ENCODE measurements around the gene CDK8.
"Not testable (repeated sequence)": the region's sequence is repeated elsewhere in the genome, so short reads cannot be mapped to it uniquely, and the experiment has no call there.

The CDK8 gene

DNA sequence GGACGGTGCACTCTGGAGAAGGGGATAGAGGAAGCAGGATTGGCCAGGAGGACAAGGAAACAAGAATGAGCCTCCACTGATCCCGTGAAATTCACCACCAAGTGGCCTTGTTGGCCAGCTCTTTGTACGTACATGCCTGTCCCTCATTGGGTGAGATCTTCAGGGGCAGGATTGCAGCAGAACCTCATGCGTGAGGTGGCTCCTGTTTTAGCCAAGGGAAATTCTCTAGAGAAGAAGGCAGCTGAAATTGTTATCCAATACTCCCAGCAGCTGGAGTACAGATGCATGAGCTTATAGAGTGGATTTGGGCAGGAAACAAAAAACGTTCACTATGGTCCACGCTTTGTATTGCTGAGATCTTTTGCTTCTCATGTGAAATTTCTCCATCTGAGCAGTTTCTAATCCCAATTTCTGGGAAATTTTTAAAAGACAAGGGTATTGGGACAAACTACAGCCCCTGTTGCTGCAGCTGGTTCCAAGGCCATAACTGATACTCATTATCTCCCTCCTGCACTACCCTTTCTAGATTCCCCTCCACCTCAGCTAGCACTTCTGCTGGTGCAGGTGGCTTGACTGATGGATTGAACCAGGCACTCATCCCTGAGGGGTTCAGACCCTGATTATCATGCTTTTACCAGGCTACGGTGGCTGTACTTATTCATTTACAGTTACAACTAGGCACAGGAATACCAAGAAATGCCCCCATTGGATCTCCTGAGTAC, 27.9 kb upstream of the CDK8 start:
- no peaks in the 10 kb centered on the region for H3K36me3 ChIP-seq (ENCODE audit: control insufficient read depth, insufficient read depth, low read length)
- H3K27ac ChIP-seq (ENCODE audit: low read depth, low read length, severe bottlenecking), result no peak overlapping the region
- peaks cover 6% of the 10 kb centered on the region for H3K4me1 ChIP-seq (ENCODE audit: control insufficient read depth, insufficient read depth, low read length, poor library complexity, severe bottlenecking)
- no peaks in the 10 kb centered on the region for H3K9me3 ChIP-seq (ENCODE audit: control insufficient read depth, low read length)
- H3K4me3 ChIP-seq (ENCODE audit: extremely low read depth, insufficient read depth, low read length, poor library complexity, severe bottlenecking), result no peak overlapping the region
- 87 to 91% methylated on average over 7 of the region's 7 CpGs for WGBS, 2 experiments (ENCODE audit: insufficient coverage in 2 of 2)

DNA sequence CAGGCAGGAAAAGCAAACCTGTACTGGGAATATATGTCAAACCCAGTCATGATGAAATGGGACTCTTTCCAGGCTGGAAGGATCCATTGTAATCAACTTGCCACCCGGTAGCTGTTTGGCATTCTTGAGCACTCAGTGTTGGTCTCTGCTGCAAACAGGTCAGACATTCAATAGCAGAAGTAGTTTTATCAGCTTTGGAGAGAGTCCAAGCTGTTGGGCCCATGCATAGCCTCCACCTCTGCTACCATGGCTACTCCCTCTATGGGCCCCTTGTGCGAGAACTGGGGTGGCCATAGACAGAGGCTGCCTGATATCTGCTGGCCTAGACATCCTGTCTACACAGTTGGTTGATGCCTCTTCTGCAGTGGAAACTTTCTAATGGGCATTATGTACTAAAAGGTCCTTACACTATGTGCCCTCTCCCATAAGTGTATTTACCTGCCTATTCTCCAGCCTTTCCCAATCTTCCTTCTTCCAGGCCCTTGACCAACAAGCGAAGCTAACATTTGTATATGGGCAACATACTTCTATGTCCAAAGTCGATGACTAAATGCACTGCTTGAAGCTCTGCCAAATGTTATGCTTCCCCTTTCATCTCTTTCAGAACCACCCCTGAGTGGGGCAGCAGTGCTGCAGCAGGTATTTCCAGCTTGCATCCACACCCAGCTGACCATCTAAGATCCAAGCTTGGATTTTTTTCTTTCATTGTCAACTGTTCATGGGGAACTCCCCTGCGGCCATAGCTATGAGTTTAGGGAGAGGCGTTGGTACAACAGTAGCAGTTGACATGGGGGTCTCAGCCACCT, 26.6 kb upstream of the CDK8 start:
- H3K9me3 ChIP-seq (ENCODE audit: control insufficient read depth, low read length), result no peaks in the 10 kb centered on the region
- no peaks in the 10 kb centered on the region for H3K36me3 ChIP-seq (ENCODE audit: control insufficient read depth, insufficient read depth, low read length)
- WGBS, 2 experiments (ENCODE audit: insufficient coverage in 2 of 2), result 75 to 94% methylated on average over 6 of the region's 6 CpGs

DNA sequence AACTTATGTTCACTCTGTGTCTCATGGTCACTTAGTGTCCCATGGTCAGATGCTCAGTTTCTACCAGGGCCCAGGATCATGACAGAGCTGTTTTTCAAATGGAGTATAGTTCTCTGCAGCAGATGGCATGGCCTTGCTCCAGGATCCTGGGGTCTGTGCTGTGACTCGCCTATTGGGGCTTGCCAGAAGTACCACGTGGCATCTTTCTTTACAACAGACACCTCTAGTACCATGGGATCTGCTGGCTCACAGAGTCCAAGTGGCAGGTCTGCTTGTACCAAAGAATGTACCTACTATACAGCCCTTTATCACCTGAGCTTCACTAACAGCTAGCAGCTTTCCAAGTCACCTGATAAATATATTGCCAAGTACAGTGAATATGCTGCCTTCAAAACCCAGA, 25.8 kb upstream of the CDK8 start:
- no peak overlapping the region for H3K4me3 ChIP-seq (ENCODE audit: extremely low read depth, insufficient read depth, low read length, poor library complexity, severe bottlenecking)
- peaks cover 3% of the 10 kb centered on the region for H3K4me1 ChIP-seq (ENCODE audit: control insufficient read depth, insufficient read depth, low read length, poor library complexity, severe bottlenecking)
- 59 to 82% methylated on average over 2 of the region's 2 CpGs for WGBS, 2 experiments (ENCODE audit: insufficient coverage in 2 of 2)
- H3K36me3 ChIP-seq (ENCODE audit: control insufficient read depth, insufficient read depth, low read length), result no peaks in the 10 kb centered on the region
- H3K9me3 ChIP-seq (ENCODE audit: control insufficient read depth, low read length), result no peaks in the 10 kb centered on the region
- H3K27ac ChIP-seq (ENCODE audit: low read depth, low read length, severe bottlenecking), result no peak overlapping the region

More for the DNA sequence above, 26.6 kb upstream of the CDK8 start:
- Histone ChIP-seq H3K4me1 (ENCODE audit: control insufficient read depth, insufficient read depth, low read length, poor library complexity, severe bottlenecking) (peaks cover 6% of the 10 kb centered on the region), H3K27ac (ENCODE audit: low read depth, low read length, severe bottlenecking) (no peak overlapping the region), H3K4me3 (ENCODE audit: extremely low read depth, insufficient read depth, low read length, poor library complexity, severe bottlenecking) (no peak overlapping the region)

DNA sequence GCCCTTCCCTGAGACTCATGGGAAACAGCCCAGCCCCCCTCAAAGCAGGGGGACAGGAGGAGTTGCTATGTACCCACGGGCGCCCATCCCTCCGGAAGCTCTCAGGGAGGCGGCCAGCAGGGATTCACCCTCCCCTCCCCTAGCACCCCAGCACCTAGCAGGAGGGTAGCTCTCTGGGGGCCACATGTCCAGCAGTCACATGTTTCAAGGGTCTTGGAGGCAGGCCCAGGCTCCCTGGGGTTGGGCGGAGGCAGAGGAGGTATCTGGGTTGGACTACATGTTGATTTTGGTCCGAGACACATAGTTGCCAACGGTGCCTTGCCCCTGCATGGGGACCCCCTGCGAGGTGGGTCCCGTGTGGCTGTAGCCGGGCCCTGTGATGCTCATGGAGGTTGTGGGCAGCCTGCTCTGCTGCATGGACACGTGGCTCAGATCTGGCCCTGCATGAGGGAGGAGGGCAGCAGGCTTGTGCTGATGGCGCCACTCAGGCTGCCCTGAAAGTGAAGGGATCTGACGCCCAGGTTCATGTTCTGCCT, 24.8 kb upstream of the CDK8 start:
- Histone ChIP-seq H3K9me3 (ENCODE audit: control insufficient read depth, low read length) (no peaks in the 10 kb centered on the region), H3K4me1 (ENCODE audit: control insufficient read depth, insufficient read depth, low read length, poor library complexity, severe bottlenecking) (no peaks in the 10 kb centered on the region), H3K36me3 (ENCODE audit: control insufficient read depth, insufficient read depth, low read length) (no peaks in the 10 kb centered on the region), H3K4me3 (ENCODE audit: extremely low read depth, insufficient read depth, low read length, poor library complexity, severe bottlenecking) (no peak overlapping the region), H3K27ac (ENCODE audit: low read depth, low read length, severe bottlenecking) (no peak overlapping the region)
- 82 to 95% methylated on average over 8 to 9 of the region's 13 CpGs for WGBS, 2 experiments (ENCODE audit: insufficient coverage in 2 of 2)

DNA sequence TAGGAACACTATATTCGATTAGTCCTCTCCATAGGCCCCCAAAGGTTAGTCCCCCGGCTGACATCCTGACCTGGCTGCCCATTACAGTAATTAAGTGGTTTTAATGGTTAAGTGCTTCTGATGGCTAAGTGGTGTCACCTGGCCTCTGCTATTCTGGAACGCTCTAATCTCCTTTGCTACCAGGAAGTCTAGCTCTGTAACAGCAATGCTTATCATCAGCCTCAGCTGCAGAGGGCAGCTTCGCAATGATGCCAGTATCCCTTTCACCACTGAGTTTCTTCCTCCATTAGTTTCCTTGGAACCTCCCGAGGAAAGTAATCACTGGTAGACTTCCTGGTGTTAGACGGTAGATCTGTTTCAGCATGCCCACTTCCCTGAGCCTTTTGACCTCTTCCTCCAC, 23.2 kb upstream of the CDK8 start:
- 90 to 94% methylated on average over 3 to 4 of the region's 6 CpGs for WGBS, 2 experiments (ENCODE audit: insufficient coverage in 2 of 2)
- Histone ChIP-seq H3K27ac (ENCODE audit: low read depth, low read length, severe bottlenecking) (no peak overlapping the region), H3K9me3 (ENCODE audit: control insufficient read depth, low read length) (no peaks in the 10 kb centered on the region), H3K4me1 (ENCODE audit: control insufficient read depth, insufficient read depth, low read length, poor library complexity, severe bottlenecking) (no peaks in the 10 kb centered on the region), H3K4me3 (ENCODE audit: extremely low read depth, insufficient read depth, low read length, poor library complexity, severe bottlenecking) (no peak overlapping the region), H3K36me3 (ENCODE audit: control insufficient read depth, insufficient read depth, low read length) (no peaks in the 10 kb centered on the region)

DNA sequence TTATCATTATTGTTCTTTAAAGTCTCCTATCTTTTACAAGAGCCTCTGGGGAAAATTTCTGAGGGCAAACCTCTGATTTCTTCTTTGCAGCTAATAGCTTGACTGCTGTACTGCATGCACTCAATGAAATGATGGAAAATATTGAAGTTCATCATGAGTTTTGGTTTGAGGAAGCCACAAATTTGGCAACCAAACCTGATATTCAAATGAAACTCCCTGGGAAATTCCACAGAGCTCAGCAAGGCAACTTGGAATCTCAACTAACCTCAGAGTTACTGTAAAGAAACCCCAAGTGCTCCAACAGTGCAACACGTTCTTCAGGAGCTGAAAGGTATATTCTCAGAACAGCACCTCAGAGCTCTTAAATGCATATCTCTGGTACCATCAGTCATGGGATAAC, 17.6 kb upstream of the CDK8 start:
- Histone ChIP-seq H3K4me1 (ENCODE audit: control insufficient read depth, insufficient read depth, low read length, poor library complexity, severe bottlenecking) (no peaks in the 10 kb centered on the region), H3K27ac (ENCODE audit: low read depth, low read length, severe bottlenecking) (no peak overlapping the region), H3K9me3 (ENCODE audit: control insufficient read depth, low read length) (no peaks in the 10 kb centered on the region), H3K4me3 (ENCODE audit: extremely low read depth, insufficient read depth, low read length, poor library complexity, severe bottlenecking) (no peak overlapping the region), H3K36me3 (ENCODE audit: control insufficient read depth, insufficient read depth, low read length) (no peaks in the 10 kb centered on the region)
- WGBS, 2 experiments (ENCODE audit: insufficient coverage in 2 of 2), result 33 to 46% methylated on average over 1 of the region's 1 CpG

DNA sequence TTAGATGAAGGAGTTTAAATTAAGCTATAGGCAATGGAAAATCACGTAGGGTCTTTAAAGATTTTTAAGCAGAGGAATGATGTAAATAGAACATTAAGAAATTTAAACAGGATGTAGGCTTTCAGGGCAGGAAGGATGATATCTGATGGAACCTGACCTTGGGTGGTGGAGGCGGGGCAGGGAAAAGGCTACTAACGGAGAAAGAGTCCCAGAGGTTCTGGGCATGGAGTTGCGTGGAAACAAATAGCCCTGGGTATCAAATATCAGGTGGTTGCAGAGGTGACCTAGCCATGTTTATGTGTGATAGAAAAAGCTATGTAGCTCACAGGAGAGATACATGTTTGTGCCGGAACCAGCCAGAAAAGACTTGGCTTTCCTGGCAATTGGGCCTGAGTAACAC, 7.8 kb upstream of the CDK8 start:
- no peak overlapping the region for H3K4me3 ChIP-seq (ENCODE audit: extremely low read depth, insufficient read depth, low read length, poor library complexity, severe bottlenecking)
- H3K27ac ChIP-seq (ENCODE audit: low read depth, low read length, severe bottlenecking), result no peak overlapping the region
- H3K4me1 ChIP-seq (ENCODE audit: control insufficient read depth, insufficient read depth, low read length, poor library complexity, severe bottlenecking), result no peaks in the 10 kb centered on the region
- H3K36me3 ChIP-seq (ENCODE audit: control insufficient read depth, insufficient read depth, low read length), result no peaks in the 10 kb centered on the region
- WGBS, 2 experiments (ENCODE audit: insufficient coverage in 2 of 2), result 78 to 89% methylated on average over 4 to 5 of the region's 5 CpGs
- H3K9me3 ChIP-seq (ENCODE audit: control insufficient read depth, low read length), result peaks cover 7% of the 10 kb centered on the region

DNA sequence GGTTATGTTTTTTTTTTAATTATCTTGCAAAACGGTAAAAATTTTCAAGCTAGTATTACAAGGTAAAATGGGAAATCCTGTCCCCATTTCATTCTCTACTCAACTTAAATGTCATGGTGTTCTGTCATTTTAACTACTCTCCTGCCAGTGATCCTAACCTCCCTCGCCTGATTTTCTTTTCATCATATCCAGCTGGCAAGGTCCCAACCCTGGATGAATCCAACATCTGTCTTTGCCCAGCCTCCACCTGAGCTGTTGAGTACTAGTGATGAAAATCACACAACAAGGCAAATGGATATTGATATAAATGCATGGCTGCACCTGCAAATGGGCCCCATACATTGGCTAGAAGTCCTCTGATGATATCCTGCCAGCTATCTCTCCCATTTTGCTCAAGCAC, 6.9 kb upstream of the CDK8 start:
- WGBS, 2 experiments (ENCODE audit: insufficient coverage in 2 of 2), result 93 to 100% methylated on average over 1 to 2 of the region's 2 CpGs
- peaks cover 7% of the 10 kb centered on the region for H3K9me3 ChIP-seq (ENCODE audit: control insufficient read depth, low read length)
- H3K27ac ChIP-seq (ENCODE audit: low read depth, low read length, severe bottlenecking), result no peak overlapping the region
- no peaks in the 10 kb centered on the region for H3K36me3 ChIP-seq (ENCODE audit: control insufficient read depth, insufficient read depth, low read length)
- H3K4me3 ChIP-seq (ENCODE audit: extremely low read depth, insufficient read depth, low read length, poor library complexity, severe bottlenecking), result no peak overlapping the region
- H3K4me1 ChIP-seq (ENCODE audit: control insufficient read depth, insufficient read depth, low read length, poor library complexity, severe bottlenecking), result no peaks in the 10 kb centered on the region

DNA sequence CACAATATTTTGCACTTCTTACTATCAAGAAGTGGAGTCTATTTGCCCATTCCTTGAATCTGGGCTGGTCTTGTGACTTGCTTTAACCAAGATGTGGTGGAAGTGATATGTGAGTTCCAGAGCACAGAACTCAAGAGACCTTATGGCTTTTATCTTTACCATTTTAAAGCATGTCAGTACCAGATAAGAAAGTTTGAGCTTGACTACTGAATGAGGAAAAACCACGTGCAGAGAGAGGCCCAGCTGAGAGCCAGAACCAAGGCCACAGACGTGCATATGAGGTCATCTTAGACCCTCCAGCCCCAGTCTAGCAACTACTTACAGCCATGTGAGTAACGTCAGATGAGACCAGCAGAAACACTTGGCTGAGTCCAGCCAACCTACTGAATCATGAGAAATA, 6.3 kb upstream of the CDK8 start:
- no peak overlapping the region for H3K27ac ChIP-seq (ENCODE audit: low read depth, low read length, severe bottlenecking)
- H3K36me3 ChIP-seq (ENCODE audit: control insufficient read depth, insufficient read depth, low read length), result no peaks in the 10 kb centered on the region
- no peak overlapping the region for H3K4me3 ChIP-seq (ENCODE audit: extremely low read depth, insufficient read depth, low read length, poor library complexity, severe bottlenecking)
- H3K4me1 ChIP-seq (ENCODE audit: control insufficient read depth, insufficient read depth, low read length, poor library complexity, severe bottlenecking), result no peaks in the 10 kb centered on the region
- peaks cover 3% of the 10 kb centered on the region for H3K9me3 ChIP-seq (ENCODE audit: control insufficient read depth, low read length)
- 63 to 67% methylated on average over 1 to 2 of the region's 3 CpGs for WGBS, 2 experiments (ENCODE audit: insufficient coverage in 2 of 2)

DNA sequence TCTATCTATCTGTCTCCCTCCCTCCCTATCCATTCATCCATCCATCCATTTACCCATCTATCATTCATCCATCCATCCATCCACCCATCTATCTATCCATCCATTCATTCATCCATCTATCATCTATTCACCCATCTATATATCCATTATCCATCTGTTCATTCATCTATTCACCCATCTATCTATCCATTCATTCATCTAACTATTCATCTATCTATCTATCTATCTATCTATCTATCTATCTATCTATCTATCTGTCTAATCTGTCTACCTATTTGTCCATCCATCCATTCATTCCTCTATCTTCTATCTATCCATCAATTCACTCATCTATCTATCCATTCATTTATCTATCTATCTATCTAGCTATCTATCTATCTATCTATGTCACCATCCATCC, 4.4 kb upstream of the CDK8 start:
- Histone ChIP-seq H3K9me3 (ENCODE audit: control insufficient read depth, low read length) (no peaks in the 10 kb centered on the region), H3K4me3 (ENCODE audit: extremely low read depth, insufficient read depth, low read length, poor library complexity, severe bottlenecking) (no peak overlapping the region), H3K36me3 (ENCODE audit: control insufficient read depth, insufficient read depth, low read length) (no peaks in the 10 kb centered on the region), H3K27ac (ENCODE audit: low read depth, low read length, severe bottlenecking) (no peak overlapping the region), H3K4me1 (ENCODE audit: control insufficient read depth, insufficient read depth, low read length, poor library complexity, severe bottlenecking) (no peaks in the 10 kb centered on the region)

DNA sequence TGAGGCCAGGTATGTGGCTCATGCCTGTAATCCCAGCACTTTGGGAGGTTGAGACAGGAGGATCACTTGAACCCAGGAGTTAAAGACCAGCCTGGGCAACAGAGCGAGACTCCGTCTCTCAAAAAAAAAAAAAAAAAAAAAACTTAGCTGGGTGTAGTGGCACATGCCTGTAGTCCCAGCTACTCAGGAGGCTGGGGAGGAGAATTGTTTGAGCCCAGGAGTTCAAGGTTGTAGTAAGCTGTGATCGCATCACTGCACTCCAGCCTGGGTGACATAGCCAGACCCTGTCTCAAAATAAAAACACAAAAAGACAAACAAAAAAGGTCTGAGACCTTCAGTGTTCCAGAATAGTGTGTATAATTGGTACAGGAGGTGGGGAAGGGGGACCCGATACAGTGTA, 1.9 kb upstream of the CDK8 start:
- WGBS, 2 experiments (ENCODE audit: insufficient coverage in 2 of 2), result no CpG with 5 or more reads among the region's 4 CpGs
- H3K27ac ChIP-seq (ENCODE audit: low read depth, low read length, severe bottlenecking); H3K4me3 ChIP-seq (ENCODE audit: extremely low read depth, insufficient read depth, low read length, poor library complexity, severe bottlenecking): not testable (repeated sequence)

More for the DNA sequence above, 1.9 kb upstream of the CDK8 start:
- H3K9me3 ChIP-seq (ENCODE audit: control insufficient read depth, low read length); H3K4me1 ChIP-seq (ENCODE audit: control insufficient read depth, insufficient read depth, low read length, poor library complexity, severe bottlenecking); H3K36me3 ChIP-seq (ENCODE audit: control insufficient read depth, insufficient read depth, low read length): not testable (repeated sequence)
